Left forelimb (tissue), 1 donor: ENCODE measurements around the gene ACER3.
"Not testable (repeated sequence)": the region's sequence is repeated elsewhere in the genome, so short reads cannot be mapped to it uniquely, and the experiment has no call there.

Experiments
- DNase-seq: peaks from one replicate; pipeline ENCODE4 v3.0.0-alpha.2; 2018; ENCODE audit warnings: low spot score

The ACER3 gene

GRCh38 chr11:76995081-76995576 is 134.4 kb downstream of the ACER3 start:
- DNase-seq = no peak

- no peak for DNase-seq
Observed at GRCh38 chr11:76997512-76997911, 136.8 kb downstream of the ACER3 start.

GRCh38 chr11:76999597-76999996 is 138.9 kb downstream of the ACER3 start:
- DNase-seq = no peak

- no peak for DNase-seq
Observed at GRCh38 chr11:77001613-77002012, 140.9 kb downstream of the ACER3 start.

GRCh38 chr11:77002776-77003175 is 142.1 kb downstream of the ACER3 start:
- no peak for DNase-seq

GRCh38 chr11:77003963-77004362 is 143.2 kb downstream of the ACER3 start:
- no peak for DNase-seq

GRCh38 chr11:77009533-77010160 is 148.9 kb downstream of the ACER3 start:
- DNase-seq = no peak

- no peak for DNase-seq
Observed at GRCh38 chr11:77014669-77015068, 154.0 kb downstream of the ACER3 start.

GRCh38 chr11:77018396-77018924 is 157.7 kb downstream of the ACER3 start:
- not testable (repeated sequence) for DNase-seq

GRCh38 chr11:77019976-77020595 is 159.4 kb downstream of the ACER3 start:
- no peak for DNase-seq

GRCh38 chr11:77020734-77021133 is 160.0 kb downstream of the ACER3 start:
- DNase-seq = no peak

GRCh38 chr11:77024745-77025144 is 164.0 kb downstream of the ACER3 start:
- DNase-seq = no peak

- DNase-seq = no peak
Observed at GRCh38 chr11:77026221-77026620, 165.5 kb downstream of the ACER3 start.

GRCh38 chr11:77026743-77027142 is 166.0 kb downstream of the ACER3 start:
- no peak for DNase-seq

- no peak for DNase-seq
Observed at GRCh38 chr11:77027275-77027674, 166.6 kb downstream of the ACER3 start.

- DNase-seq = no peak
Observed at GRCh38 chr11:77029829-77030228, 169.1 kb downstream of the ACER3 start.

- DNase-seq = no peak
Observed at GRCh38 chr11:77030834-77031414, 170.2 kb downstream of the ACER3 start.

GRCh38 chr11:77031599-77031998 is 170.9 kb downstream of the ACER3 start:
- no peak for DNase-seq

- no peak for DNase-seq
Observed at GRCh38 chr11:77035039-77035438, 174.3 kb downstream of the ACER3 start.

GRCh38 chr11:77035580-77035979 is 174.9 kb downstream of the ACER3 start:
- DNase-seq = no peak

GRCh38 chr11:77036398-77036797 is 175.7 kb downstream of the ACER3 start:
- no peak for DNase-seq

- no peak for DNase-seq
Observed at GRCh38 chr11:77037057-77037456, 176.3 kb downstream of the ACER3 start.
